ENCODE data around the gene PPP1R26.
"Not testable (repeated sequence)": the region's sequence is repeated elsewhere in the genome, so short reads cannot be mapped to it uniquely, and the experiment has no call there.

The PPP1R26 gene

GRCh38 chr9:135479469-135480052 is at the start of gene PPP1R26:
TSS of gene PPP1R26 (plus strand) at chr9:135479782. CDS start at chr9:135484511, 4,729 bp downstream.
- DNase-seq (ENCODE audit: low read depth) = no peak

GRCh38 chr9:135437259-135437658 is 42.3 kb upstream of the PPP1R26 start:
- no peak for DNase-seq (ENCODE audit: low read depth)

GRCh38 chr9:135437696-135438095 is 41.9 kb upstream of the PPP1R26 start:
- DNase-seq (ENCODE audit: low read depth) = not testable (repeated sequence)

GRCh38 chr9:135438581-135439232 is 40.9 kb upstream of the PPP1R26 start:
- DNase-seq (ENCODE audit: low read depth) = not testable (repeated sequence)

GRCh38 chr9:135439514-135439913 is 40.1 kb upstream of the PPP1R26 start:
- not testable (repeated sequence) for DNase-seq (ENCODE audit: low read depth)

GRCh38 chr9:135439916-135440315 is 39.7 kb upstream of the PPP1R26 start:
- DNase-seq (ENCODE audit: low read depth) = no peak

GRCh38 chr9:135440620-135441019 is 39.0 kb upstream of the PPP1R26 start:
- DNase-seq (ENCODE audit: low read depth) = no peak

- not testable (repeated sequence) for DNase-seq (ENCODE audit: low read depth)
Observed at GRCh38 chr9:135441105-135442071, 38.2 kb upstream of the PPP1R26 start.

GRCh38 chr9:135442075-135442474 is 37.5 kb upstream of the PPP1R26 start:
- DNase-seq (ENCODE audit: low read depth) = no peak

- DNase-seq (ENCODE audit: low read depth) = no peak
Observed at GRCh38 chr9:135443797-135444425, 35.7 kb upstream of the PPP1R26 start.

- no peak for DNase-seq (ENCODE audit: low read depth)
Observed at GRCh38 chr9:135447126-135447525, 32.5 kb upstream of the PPP1R26 start.

GRCh38 chr9:135448663-135449100 is 30.9 kb upstream of the PPP1R26 start:
- no peak for DNase-seq (ENCODE audit: low read depth)

GRCh38 chr9:135449532-135449931 is 30.1 kb upstream of the PPP1R26 start:
- DNase-seq (ENCODE audit: low read depth) = not testable (repeated sequence)

- no peak for DNase-seq (ENCODE audit: low read depth)
Observed at GRCh38 chr9:135450956-135451355, 28.6 kb upstream of the PPP1R26 start.

- not testable (repeated sequence) for DNase-seq (ENCODE audit: low read depth)
Observed at GRCh38 chr9:135451909-135452308, 27.7 kb upstream of the PPP1R26 start.

- no peak for DNase-seq (ENCODE audit: low read depth)
Observed at GRCh38 chr9:135454737-135455136, 24.8 kb upstream of the PPP1R26 start.

- no peak for DNase-seq (ENCODE audit: low read depth)
Observed at GRCh38 chr9:135455401-135456030, 24.1 kb upstream of the PPP1R26 start.

GRCh38 chr9:135456436-135457104 is 23.0 kb upstream of the PPP1R26 start:
- DNase-seq (ENCODE audit: low read depth) = no peak

- DNase-seq (ENCODE audit: low read depth) = not testable (repeated sequence)
Observed at GRCh38 chr9:135458478-135458877, 21.1 kb upstream of the PPP1R26 start.

GRCh38 chr9:135461936-135462335 is 17.6 kb upstream of the PPP1R26 start:
- DNase-seq (ENCODE audit: low read depth) = no peak

GRCh38 chr9:135463140-135463539 is 16.4 kb upstream of the PPP1R26 start:
- no peak for DNase-seq (ENCODE audit: low read depth)
